Liver (tissue), 9 donors: ENCODE results near the gene MCF2L. TPM values are rescaled to one million over a fixed set of nuclear protein-coding genes. Genes with fewer than 3 reads are reported as not detected.

Experiments
- DNase-seq: peaks from one replicate; pipeline ENCODE4 v3.0.0-alpha.2; 2017; ENCODE audit warnings: low spot score
- H3K27ac ChIP-seq, 2 donors: one replicate each; pipeline ENCODE4 v1.7.0; 2013; ENCODE audit warnings: inconsistent platforms in 2 of 2, low read length in 2 of 2, control low read depth in 1 of 2, low read depth in 1 of 2, mild to moderate bottlenecking in 1 of 2
- H3K27me3 ChIP-seq, 4 donors: one replicate each; pipeline versions ENCODE4 v1.6.1 to v1.7.0; 2013; ENCODE audit warnings: low read length in 3 of 4, inconsistent platforms in 1 of 4, mild to moderate bottlenecking in 1 of 4, moderate library complexity in 1 of 4; ENCODE audit not compliant: control insufficient read depth in 4 of 4, insufficient read depth in 4 of 4
- H3K36me3 ChIP-seq, 4 donors: one replicate each; pipeline versions ENCODE4 v1.6.1 to v1.7.0; 2013; ENCODE audit warnings: low read length in 3 of 4, mild to moderate bottlenecking in 3 of 4, low read depth in 1 of 4, moderate library complexity in 1 of 4; ENCODE audit not compliant: control insufficient read depth in 4 of 4, insufficient read depth in 3 of 4
- H3K4me1 ChIP-seq, 4 donors: one replicate each; pipeline versions ENCODE4 v1.6.1 to v1.7.0; 2013; ENCODE audit warnings: low read length in 3 of 4, mild to moderate bottlenecking in 3 of 4, moderate library complexity in 1 of 4; ENCODE audit not compliant: control insufficient read depth in 4 of 4, insufficient read depth in 4 of 4
- H3K4me3 ChIP-seq, 3 donors: one replicate each; pipeline versions ENCODE4 v1.6.1 to v1.7.0; 2013; ENCODE audit warnings: low read length in 3 of 3, control low read depth in 1 of 3, low read depth in 1 of 3, mild to moderate bottlenecking in 1 of 3
- H3K9ac ChIP-seq, 2 donors: one replicate each; pipeline ENCODE4 v1.7.0; 2013; ENCODE audit warnings: low read length in 2 of 2, mild to moderate bottlenecking in 2 of 2, moderate library complexity in 2 of 2, control low read depth in 1 of 2, low read depth in 1 of 2
- H3K9me3 ChIP-seq, 4 donors: one replicate each; pipeline versions ENCODE4 v1.6.1 to v1.7.0; 2013; ENCODE audit warnings: low read length in 3 of 4; ENCODE audit not compliant: control insufficient read depth in 4 of 4
- ATF3 ChIP-seq: IDR thresholded peaks from 2 replicates; pipeline ENCODE4 v1.6.1; 2016; ENCODE audit warnings: antibody characterized with exemption
- CTCF ChIP-seq: fragments of 150-350 bp; IDR thresholded peaks from 2 replicates; pipeline ENCODE4 v1.5.1; 2017; ENCODE audit warnings: improper control_type of control experiment, low read depth, low read length; ENCODE audit not compliant: missing input control
- EGR1 ChIP-seq, 2 donors: IDR thresholded peaks; 2 replicates each; pipeline ENCODE4 v1.6.1; 2016 to 2018; ENCODE audit warnings: antibody characterized with exemption in 2 of 2, low read depth in 2 of 2
- FOXA1 ChIP-seq: IDR thresholded peaks from 2 replicates; pipeline ENCODE4 v1.6.1; 2016; ENCODE audit warnings: antibody characterized with exemption
- FOXA2 ChIP-seq: IDR thresholded peaks from 2 replicates; pipeline ENCODE4 v1.6.1; 2016; ENCODE audit warnings: antibody characterized with exemption
- GABPA ChIP-seq, 2 donors: IDR thresholded peaks in 1 of 2; conservative IDR thresholded peaks in 1 of 2; 2 replicates each; pipeline ENCODE4 v1.6.1; 2016; ENCODE audit warnings: antibody characterized with exemption in 2 of 2, mild to moderate bottlenecking in 1 of 2, moderate library complexity in 1 of 2
- HNF4A ChIP-seq, 2 donors: conservative IDR thresholded peaks; 2 replicates each; pipeline ENCODE4 v1.6.1; 2016; ENCODE audit warnings: antibody characterized with exemption in 2 of 2, mild to moderate bottlenecking in 2 of 2
- HNF4G ChIP-seq: IDR thresholded peaks from 2 replicates; pipeline ENCODE4 v1.6.1; 2016; ENCODE audit warnings: antibody characterized with exemption
- JUND ChIP-seq, 2 donors: IDR thresholded peaks; 2 replicates each; pipeline ENCODE4 v1.6.1; 2016; ENCODE audit warnings: antibody characterized with exemption in 2 of 2
- MAX ChIP-seq: IDR thresholded peaks from 2 replicates; pipeline ENCODE4 v1.6.1; 2016; ENCODE audit warnings: antibody characterized with exemption
- NR2F2 ChIP-seq: IDR thresholded peaks from 2 replicates; pipeline ENCODE4 v1.6.1; 2016; ENCODE audit warnings: antibody characterized with exemption
- RAD21 ChIP-seq, 2 donors: IDR thresholded peaks; 2 replicates each; pipeline ENCODE4 v1.6.1; 2016; ENCODE audit warnings: antibody characterized with exemption in 2 of 2, mild to moderate bottlenecking in 2 of 2
- REST ChIP-seq: IDR thresholded peaks from 2 replicates; pipeline ENCODE4 v1.6.1; 2016; ENCODE audit warnings: antibody characterized with exemption, mild to moderate bottlenecking
- RXRA ChIP-seq, 2 donors: IDR thresholded peaks; 2 replicates each; pipeline ENCODE4 v1.6.1; 2017 to 2018; ENCODE audit warnings: antibody characterized with exemption in 2 of 2, mild to moderate bottlenecking in 1 of 2
- SP1 ChIP-seq: IDR thresholded peaks from 2 replicates; pipeline ENCODE4 v1.6.1; 2018; ENCODE audit warnings: antibody characterized with exemption, mild to moderate bottlenecking
- TAF1 ChIP-seq: conservative IDR thresholded peaks from 2 replicates; pipeline ENCODE4 v1.6.1; 2016; ENCODE audit warnings: antibody characterized with exemption, mild to moderate bottlenecking
- YY1 ChIP-seq: IDR thresholded peaks from 2 replicates; pipeline ENCODE4 v1.6.1; 2016; ENCODE audit warnings: antibody characterized with exemption, mild to moderate bottlenecking
- ZBTB33 ChIP-seq: IDR thresholded peaks from 2 replicates; pipeline ENCODE4 v1.6.1; 2016; ENCODE audit warnings: antibody characterized with exemption
- WGBS: extraction: QIAGEN DNeasy Blood & Tissue Kit; methylation state at CpG from one replicate; pipeline ENCODE4 v1.1.7; 2013; 5-methylcytosine and 5-hydroxymethylcytosine counted together
- polyA plus RNA-seq, 2 donors: library from polyadenylated mRNA; stranded (reverse) in 1 of 2; unstranded in 1 of 2; fragments of 200-250 nt in 1 of 2; fragments of >200 nt in 1 of 2; fragmentation: Nextera tagmentation in 1 of 2; extraction: Ambion mirVana in 1 of 2; gene quantifications; one replicate each; pipeline versions ENCODE4 v1.2.1 to v1.2.3, GENCODE V29; 2013 to 2015
- total RNA-seq, 2 donors: library from RNA; depleted of rRNA; stranded (reverse); fragments of >200 nt; gene quantifications; one replicate each; pipeline ENCODE4 v1.2.3, GENCODE V29; 2014
- donor health status: healthy.
- donor health status: healthy.
- donor health status: healthy.
- donor health status: healthy.
- donor health status: healthy.

The MCF2L gene
- total and polyA plus RNA-seq, 4 donors: 2.9 to 12.8 (median 7.1) TPM

GRCh38 chr13:112969692-112970338 lies 801 bp downstream of the MCF2L start:
- TF ChIP-seq SP1: no peak
- TF ChIP-seq RAD21 (IDR thresholded peaks at IDR 0.05): no peak
- no peak for TF ChIP-seq YY1
- no peak for TF ChIP-seq ZBTB33
- H3K36me3 ChIP-seq: no peaks in the 10 kb centered on the region
- WGBS: 56% methylated on average over 13 of the region's 13 CpGs
- H3K9ac ChIP-seq: peak overlapping the region; percentile 62 to 72
- no peaks in the 10 kb centered on the region for H3K27me3 ChIP-seq
- peak overlapping the region; percentile 33 to 80 (median 58) for H3K4me3 ChIP-seq
- H3K9me3 ChIP-seq: no peaks in the 10 kb centered on the region
- no peak for DNase-seq
- peaks cover 0 to 14% (median 6%) of the 10 kb centered on the region in 4 donors for H3K4me1 ChIP-seq
- peak overlapping the region; percentile 80 to 84 for H3K27ac ChIP-seq

GRCh38 chr13:112970552-112971287 lies 1.7 kb downstream of the MCF2L start:
- peaks cover 0 to 14% (median 6%) of the 10 kb centered on the region in 4 donors for H3K4me1 ChIP-seq
- WGBS: 95% methylated on average over 23 of the region's 23 CpGs
- no peak for DNase-seq
- no peaks in the 10 kb centered on the region for H3K27me3 ChIP-seq
- no peaks in the 10 kb centered on the region for H3K9me3 ChIP-seq
- no peak overlapping the region for H3K27ac ChIP-seq
- no peaks in the 10 kb centered on the region for H3K36me3 ChIP-seq
- TF ChIP-seq FOXA2: no peak
- TF ChIP-seq YY1: no peak
- no peak for TF ChIP-seq CTCF
- no peak for TF ChIP-seq FOXA1
- no peak for TF ChIP-seq RAD21 (IDR thresholded peaks at IDR 0.05)
- no peak for TF ChIP-seq JUND (IDR thresholded peaks at IDR 0.05)
- TF ChIP-seq HNF4A (conservative IDR thresholded peaks at IDR 0.05): no peak
- no peak for TF ChIP-seq TAF1
- no peak for TF ChIP-seq EGR1 (IDR thresholded peaks at IDR 0.05; ENCODE audit: low read depth in 2 of 2)
- TF ChIP-seq ZBTB33: no peak
- no peak for TF ChIP-seq GABPA (IDR thresholded peaks at IDR 0.05 in 1 of 2, conservative IDR thresholded peaks at IDR 0.05 in 1 of 2)
- no peak for TF ChIP-seq RXRA (IDR thresholded peaks at IDR 0.05)
- TF ChIP-seq HNF4G: no peak
- no peak for TF ChIP-seq SP1
- TF ChIP-seq ATF3: no peak
- TF ChIP-seq NR2F2: no peak
- TF ChIP-seq REST: no peak
- no peak for TF ChIP-seq MAX
- no peak overlapping the region for H3K4me3 ChIP-seq
- no peak overlapping the region for H3K9ac ChIP-seq
